GM21786 (cell line): ENCODE measurements around the gene PRTN3.
"Not testable (repeated sequence)": the region's sequence is repeated elsewhere in the genome, so short reads cannot be mapped to it uniquely, and the experiment has no call there.

Experiments
- ATAC-seq: cut with Tn5 transposase; IDR thresholded peaks from one replicate; pipeline ENCODE4 v1.9.1; 2021; ENCODE audit not compliant: unreplicated experiment

The PRTN3 gene

GRCh38 chr19:862581-863314, 21.9 kb downstream of the PRTN3 start:
- ATAC-seq: no peak

- ATAC-seq: no peak
Observed at GRCh38 chr19:863315-863620, 22.5 kb downstream of the PRTN3 start.

DNA sequence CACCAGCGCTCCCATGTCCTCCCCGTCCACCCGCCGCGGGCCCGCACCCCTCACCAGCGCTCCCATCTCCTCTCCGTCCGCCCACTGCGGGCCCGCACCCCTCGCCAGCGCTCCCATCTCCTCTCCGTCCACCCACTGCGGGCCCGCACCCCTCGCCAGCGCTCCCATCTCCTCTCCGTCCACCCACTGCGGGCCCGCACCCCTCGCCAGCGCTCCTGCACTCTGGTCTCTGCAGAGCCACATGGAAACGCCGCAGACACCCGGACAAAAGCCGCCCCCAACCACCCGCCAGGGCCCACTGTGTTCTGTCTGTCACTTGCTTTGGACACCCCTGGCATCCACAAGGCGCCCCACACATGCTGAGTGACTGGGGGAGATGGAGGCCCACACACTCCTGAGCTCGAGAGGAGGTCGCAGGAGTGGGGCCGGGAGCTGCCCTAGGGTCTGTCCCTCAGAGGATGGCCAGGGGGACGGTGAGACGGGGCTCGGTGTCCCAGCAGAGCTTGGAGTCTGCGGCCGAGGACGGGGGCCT, 26.0 kb downstream of the PRTN3 start:
- ATAC-seq: no peak

- ATAC-seq: no peak
Observed at GRCh38 chr19:867301-867793, 26.5 kb downstream of the PRTN3 start.

- ATAC-seq: no peak
Observed at GRCh38 chr19:867855-868457, 27.2 kb downstream of the PRTN3 start.

DNA sequence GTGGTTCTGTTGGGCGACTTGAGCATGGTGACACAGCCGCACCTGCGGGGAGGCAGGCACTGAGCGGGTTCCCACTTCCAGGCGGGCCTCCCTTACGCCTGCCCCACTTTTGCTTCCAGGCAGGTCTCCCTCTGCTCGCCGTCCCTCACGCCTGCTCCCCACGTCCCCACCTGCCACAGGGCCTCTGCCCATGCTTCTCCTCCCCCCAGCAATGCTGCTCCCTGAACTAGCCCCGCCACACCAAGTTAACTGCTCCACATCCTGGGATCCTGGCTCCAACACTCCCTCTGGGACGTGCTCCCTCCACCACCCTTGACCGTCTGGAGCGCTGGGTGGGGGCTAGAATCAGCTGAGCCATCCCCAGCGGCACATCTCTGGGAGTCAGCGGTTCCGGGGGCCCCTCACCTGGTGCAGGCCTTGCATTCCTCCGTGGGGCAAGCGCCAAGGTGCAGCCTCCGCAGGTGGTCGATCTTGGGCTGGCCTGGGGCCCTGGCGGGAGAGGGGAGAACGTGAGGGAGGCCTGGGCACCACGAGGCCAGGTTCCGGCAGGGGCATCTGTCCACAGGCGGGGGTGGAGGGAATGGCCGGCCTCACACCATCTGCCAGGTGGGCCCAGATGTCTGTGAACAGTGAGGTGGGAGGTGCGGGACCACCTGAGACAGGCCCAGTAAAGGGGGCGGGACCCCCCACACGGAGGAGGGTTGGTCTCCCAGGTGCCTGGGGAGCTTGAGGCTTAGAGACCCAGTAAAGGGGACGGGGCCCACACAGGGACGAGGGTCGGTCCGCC, 27.9 kb downstream of the PRTN3 start:
- no peak for ATAC-seq

DNA sequence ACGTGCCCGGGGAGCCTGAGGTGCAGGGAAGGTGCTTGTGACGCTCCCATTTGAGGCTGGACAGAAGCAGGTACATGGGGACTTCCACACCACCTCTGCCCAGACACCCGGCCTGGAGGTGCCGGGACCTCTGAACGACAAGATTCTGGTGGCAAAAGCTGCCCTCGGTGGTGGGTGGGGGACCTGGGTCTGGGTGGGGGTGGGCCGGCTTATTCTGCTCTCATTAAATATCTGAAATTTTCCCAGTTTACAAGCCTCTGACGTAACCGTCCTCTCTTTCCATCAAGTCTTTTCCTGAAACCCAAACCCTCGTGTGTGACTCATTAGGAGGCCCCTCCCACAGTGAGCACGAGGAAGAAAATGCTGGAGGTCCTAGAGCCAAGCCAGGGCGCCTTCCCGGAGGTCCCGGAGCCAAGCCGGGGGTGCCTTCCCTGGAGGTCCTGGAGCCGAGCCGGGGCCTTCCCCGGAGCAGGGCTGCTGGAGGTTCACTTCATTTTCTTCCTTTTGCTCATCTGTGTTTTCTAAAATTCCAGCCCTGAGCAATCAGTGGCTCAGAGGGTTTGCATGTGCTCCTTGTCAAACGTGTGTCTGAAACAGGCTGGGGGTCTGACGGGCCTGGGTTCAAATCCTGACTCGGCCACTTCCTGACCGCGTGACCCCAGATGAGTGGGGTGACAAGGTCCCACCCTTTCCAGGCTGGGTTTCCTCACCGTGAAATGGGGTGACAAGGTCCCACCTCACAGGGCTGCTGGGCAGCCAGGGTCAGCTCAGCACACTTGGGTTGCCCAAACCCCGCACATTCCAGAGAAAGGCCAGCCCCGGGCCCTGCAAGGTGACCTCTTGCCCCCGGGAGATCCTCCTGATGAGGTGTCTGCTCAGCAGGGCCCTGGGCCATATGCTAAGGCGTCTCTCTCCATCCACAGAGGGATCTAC, 28.7 kb downstream of the PRTN3 start:
- no peak for ATAC-seq

DNA sequence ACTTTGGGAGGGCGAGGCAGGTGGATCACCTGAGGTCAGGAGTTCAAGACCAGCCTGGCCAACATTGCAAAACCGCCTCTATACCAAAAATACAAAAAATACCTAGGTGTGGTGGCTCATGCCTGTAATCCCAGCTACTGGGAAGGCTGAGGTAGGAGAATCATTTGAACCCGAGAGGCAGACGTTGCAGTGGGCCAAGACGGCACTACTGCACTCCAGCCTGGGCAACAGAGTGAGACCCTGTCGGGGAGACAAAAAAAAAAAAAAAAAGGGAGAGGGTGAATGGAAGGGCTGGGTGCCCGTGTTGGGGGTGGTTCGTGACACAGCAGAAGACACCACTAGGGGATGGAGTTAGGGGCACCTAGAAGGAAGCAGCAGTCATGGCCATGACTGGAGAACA, 29.5 kb downstream of the PRTN3 start:
- no peak for ATAC-seq

- no peak for ATAC-seq
Observed at GRCh38 chr19:870963-871401, 30.2 kb downstream of the PRTN3 start.

GRCh38 chr19:871446-872265, 30.9 kb downstream of the PRTN3 start:
- ATAC-seq: no peak

DNA sequence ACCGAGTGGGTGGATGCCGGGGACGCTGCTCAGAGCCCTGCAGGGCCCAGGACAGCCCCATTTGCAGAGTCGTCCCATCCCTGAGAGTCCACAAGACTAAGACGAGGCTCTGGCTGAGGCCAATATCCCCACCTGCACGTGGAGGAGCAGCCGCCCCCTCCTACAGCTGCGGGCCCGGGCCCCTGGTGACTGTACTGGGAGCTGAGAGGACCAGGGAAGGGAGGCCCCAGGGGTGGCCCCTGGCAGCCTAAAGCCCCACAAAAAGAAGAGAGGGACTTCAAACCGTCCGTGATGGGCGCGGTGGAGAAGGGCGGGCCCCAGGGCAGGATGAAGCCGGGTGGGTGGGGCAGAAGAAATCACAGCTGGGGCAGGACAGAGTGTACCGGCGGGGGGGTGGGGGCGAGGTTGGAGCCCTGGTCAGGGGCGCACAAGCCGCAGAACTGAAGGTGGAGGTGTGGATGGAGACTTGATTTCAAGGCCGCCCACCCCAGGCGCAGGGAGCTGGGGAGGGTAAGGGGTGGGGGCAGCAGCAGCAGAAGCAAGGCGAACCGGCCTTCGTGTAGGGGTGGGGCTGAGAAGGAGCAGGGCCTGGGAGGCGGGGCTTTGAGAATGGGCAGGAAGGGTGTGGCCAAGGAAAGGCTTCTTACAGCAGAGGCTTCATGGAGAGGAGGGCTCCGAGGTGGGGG, 31.6 kb downstream of the PRTN3 start:
- ATAC-seq: no peak

DNA sequence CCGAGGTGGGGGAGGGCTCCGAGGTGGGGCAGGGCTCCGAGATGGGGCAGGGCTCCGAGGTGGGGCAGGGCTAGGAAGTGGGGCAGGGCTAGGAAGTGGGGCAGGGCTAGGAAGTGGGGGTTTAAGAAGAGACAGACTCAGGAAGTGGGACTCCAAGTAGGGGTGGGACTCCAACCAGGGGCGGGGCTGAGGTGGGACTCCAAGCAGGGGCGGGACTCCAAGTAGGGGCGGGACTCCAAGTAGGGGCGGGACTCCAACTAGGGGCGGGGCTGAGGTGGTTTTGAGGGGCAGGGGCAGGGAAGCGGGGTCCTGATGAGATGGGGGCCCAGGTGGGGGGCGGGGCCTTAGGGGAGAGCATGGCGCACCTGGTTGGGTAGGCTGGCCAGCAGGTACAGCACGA, 32.3 kb downstream of the PRTN3 start:
- no peak for ATAC-seq

DNA sequence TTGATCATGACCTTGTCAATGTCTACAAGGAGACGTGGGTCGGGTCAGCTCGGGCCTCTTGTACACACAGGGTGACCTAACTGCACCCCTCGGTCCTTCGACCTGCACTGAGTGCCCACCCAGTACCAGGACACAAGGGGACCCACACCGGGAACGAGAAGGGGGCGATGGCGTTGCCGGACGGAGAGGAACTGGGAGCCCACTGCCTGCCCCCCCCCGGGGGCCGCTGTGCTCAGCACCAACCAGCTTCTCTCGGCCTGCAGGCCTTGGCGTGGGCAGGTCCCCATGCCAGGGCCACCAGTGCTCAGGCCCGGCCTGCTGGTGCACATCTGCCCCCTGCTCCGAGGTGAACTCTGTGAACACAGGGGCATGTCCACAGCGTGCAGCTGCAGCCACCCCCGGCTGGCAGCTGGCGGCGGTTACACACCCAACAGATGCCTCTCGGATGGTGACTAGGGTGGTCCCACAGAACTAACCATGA, 32.8 kb downstream of the PRTN3 start:
- ATAC-seq: no peak

GRCh38 chr19:875265-875879, 34.6 kb downstream of the PRTN3 start:
- no peak for ATAC-seq

GRCh38 chr19:876089-876488, 35.3 kb downstream of the PRTN3 start:
- ATAC-seq: no peak

DNA sequence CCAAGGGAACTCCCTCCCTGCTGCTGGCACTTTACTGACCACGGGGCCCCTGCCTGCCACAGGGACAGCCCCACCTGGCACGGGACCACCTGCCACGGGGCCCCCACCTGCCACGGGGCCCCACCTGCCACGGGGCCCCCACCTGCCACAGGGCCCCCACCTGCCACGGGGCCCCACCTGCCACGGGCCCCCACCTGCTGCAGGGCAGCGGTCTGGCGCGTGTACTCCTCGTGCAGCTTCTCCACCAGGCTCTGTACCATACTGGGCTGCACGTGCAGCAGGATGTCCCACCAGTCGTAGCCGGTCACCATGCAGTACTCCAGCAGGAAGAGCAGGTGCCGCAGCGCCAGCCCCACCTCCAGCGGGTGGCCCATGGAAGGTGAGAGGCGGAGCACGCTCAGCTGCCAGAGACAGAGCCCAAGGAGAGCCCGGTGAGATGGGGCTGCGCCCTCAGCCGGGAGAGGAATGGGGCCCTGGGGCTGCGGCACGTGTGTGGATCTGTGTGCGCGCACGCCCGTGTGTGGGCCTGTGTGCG, 36.0 kb downstream of the PRTN3 start:
- no peak for ATAC-seq

- not testable (repeated sequence) for ATAC-seq
Observed at GRCh38 chr19:877992-878660, 37.3 kb downstream of the PRTN3 start.
